OCI-LY7 (cell line): Measurements from ENCODE around the gene TCF23.

ENCODE experiments used
- CTCF ChIP-seq: fragments of 200-600 bp; sonication (generic); conservative IDR thresholded peaks from 2 replicates; pipeline ENCODE4 v1.5.1; 2014; ENCODE audit warnings: mild to moderate bottlenecking, antibody characterized with exemption, low read length, moderate library complexity, mixed read lengths
- EZH2phosphoT487 ChIP-seq: fragments of 200-600 bp; sonication (generic); IDR thresholded peaks from 2 replicates; pipeline ENCODE4 v1.6.1; 2018; ENCODE audit warnings: low read depth, borderline replicate concordance, mild to moderate bottlenecking, mixed run types, antibody characterized with exemption, low read length, moderate library complexity, mixed read lengths

- TF ChIP-seq CTCF (no peak), EZH2phosphoT487 (no peak)
Measured at GRCh38 chr2:27204566-27204965, 55.8 kb downstream of the TCF23 start.
